ENCODE measurements around the gene FADS6. TPM values are rescaled to one million over a fixed set of nuclear protein-coding genes. Genes with fewer than 3 reads are reported as not detected.

The FADS6 gene
- total RNA-seq, 1 experiment from 2014 or later = not detected

DNA sequence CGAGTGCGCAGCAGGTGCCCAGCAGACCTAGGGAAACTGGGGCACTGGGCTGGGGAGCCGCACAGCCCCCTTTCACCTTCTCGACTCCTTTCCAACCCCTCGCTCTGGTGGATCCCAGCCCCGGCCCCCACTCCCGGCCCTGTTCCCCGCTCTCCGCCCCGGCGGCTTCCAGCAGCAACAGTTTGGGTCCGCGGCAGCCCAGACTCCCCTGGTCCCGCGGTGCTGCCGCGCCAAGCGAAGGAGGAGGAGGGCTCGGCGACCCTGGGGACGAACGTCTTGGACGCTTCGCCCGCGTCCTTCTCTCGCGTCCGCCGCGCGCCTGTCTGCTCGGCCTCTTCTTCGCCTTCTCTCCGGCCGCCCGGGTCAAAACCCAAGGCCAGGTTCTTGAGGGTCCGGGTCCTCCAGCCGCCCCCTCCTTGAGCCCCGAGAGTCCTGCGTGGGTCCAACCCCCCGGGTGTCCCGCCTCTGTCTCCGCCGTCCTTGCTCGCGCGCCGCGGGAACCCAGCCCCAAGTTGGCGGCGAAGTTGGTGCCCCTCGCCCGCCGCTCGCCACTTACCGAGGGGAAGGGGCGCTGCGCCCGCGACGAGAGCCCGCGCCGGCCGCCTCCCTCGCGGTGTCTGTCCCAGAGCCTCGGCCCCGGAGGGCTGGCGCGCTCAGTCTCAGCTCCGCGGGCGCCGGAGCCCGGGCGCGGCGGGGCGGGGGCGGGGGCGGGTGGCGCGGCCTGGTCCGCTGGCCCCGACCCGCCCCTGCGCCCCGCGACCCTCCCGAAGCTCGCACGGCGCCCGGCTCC lies 32.4 kb downstream of the FADS6 start:
- peaks cover 22% of the 10 kb centered on the region for H3K27me3 ChIP-seq
- no peak overlapping the region for H3K27ac ChIP-seq
- H3K9me3 ChIP-seq (replicated peaks) = no peaks in the 10 kb centered on the region
- H3K36me3 ChIP-seq = no peaks in the 10 kb centered on the region
- H3K4me3 ChIP-seq = no peak overlapping the region
- peaks cover 13% of the 10 kb centered on the region for H3K4me1 ChIP-seq
- no peak for DNase-seq

GRCh38 chr17:74860229-74860871 lies 33.1 kb downstream of the FADS6 start:
- DNase-seq = no peak
- H3K36me3 ChIP-seq = no peaks in the 10 kb centered on the region
- no peaks in the 10 kb centered on the region for H3K9me3 ChIP-seq (replicated peaks)
- peaks cover 13% of the 10 kb centered on the region for H3K4me1 ChIP-seq
- no peak overlapping the region for H3K4me3 ChIP-seq
- peaks cover 27% of the 10 kb centered on the region for H3K27me3 ChIP-seq
- H3K27ac ChIP-seq = no peak overlapping the region

- H3K27me3 ChIP-seq = peaks cover 30% of the 10 kb centered on the region
- no peak for DNase-seq
Observed at GRCh38 chr17:74859459-74860228, 33.8 kb downstream of the FADS6 start, which contains the start of gene GRIN2C. TSS of gene GRIN2C (minus strand) at chr17:74859885. CDS start at chr17:74855092, 4,793 bp downstream.

GRCh38 chr17:74858672-74859458 lies 34.6 kb downstream of the FADS6 start:
- Histone ChIP-seq H3K27ac (no peak overlapping the region), H3K9me3 (replicated peaks) (no peaks in the 10 kb centered on the region), H3K4me1 (peaks cover 13% of the 10 kb centered on the region), H3K36me3 (no peaks in the 10 kb centered on the region), H3K27me3 (peaks cover 30% of the 10 kb centered on the region), H3K4me3 (no peak overlapping the region)
- DNase-seq = no peak

More at GRCh38 chr17:74859459-74860228, 33.8 kb downstream of the FADS6 start, which contains the start of gene GRIN2C:
- Histone ChIP-seq H3K36me3 (no peaks in the 10 kb centered on the region), H3K9me3 (replicated peaks) (no peaks in the 10 kb centered on the region), H3K4me3 (no peak within 1 kb of the TSS), H3K27ac (no peak within 1 kb of the TSS), H3K4me1 (peaks cover 13% of the 10 kb centered on the region)

GRCh38 chr17:74857191-74857590 lies 36.2 kb downstream of the FADS6 start:
- H3K4me1 ChIP-seq = peaks cover 13% of the 10 kb centered on the region
- no peaks in the 10 kb centered on the region for H3K9me3 ChIP-seq (replicated peaks)
- DNase-seq = peak in 1 of 2 experiments; percentile 42
- H3K27me3 ChIP-seq = peaks cover 41% of the 10 kb centered on the region
- H3K27ac ChIP-seq = no peak overlapping the region
- H3K4me3 ChIP-seq = no peak overlapping the region
- no peaks in the 10 kb centered on the region for H3K36me3 ChIP-seq

DNA sequence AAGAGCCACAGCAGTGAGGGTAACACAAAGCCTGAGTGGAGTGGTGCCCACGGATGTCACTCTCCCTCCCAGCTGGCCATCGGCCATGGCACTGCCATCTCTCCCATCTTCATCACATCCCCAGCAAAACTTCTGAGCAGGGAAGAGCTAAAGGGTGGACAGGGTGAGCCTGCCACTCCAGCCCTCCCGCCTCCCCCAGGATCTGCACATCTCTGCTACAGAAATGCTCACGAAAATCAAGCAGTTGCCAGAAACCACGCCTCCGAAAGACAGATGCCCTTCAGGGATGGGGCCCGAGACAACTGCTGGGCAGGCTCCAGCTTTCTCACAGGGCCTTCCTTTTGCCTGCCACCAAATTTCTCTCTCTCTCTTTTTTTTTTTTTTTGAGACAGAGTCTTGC lies 37.3 kb downstream of the FADS6 start:
- peak; percentile 52 to 58 for DNase-seq
- no peak overlapping the region for H3K4me3 ChIP-seq
- no peaks in the 10 kb centered on the region for H3K9me3 ChIP-seq (replicated peaks)
- H3K27ac ChIP-seq = no peak overlapping the region
- peaks cover 41% of the 10 kb centered on the region for H3K27me3 ChIP-seq
- H3K36me3 ChIP-seq = no peaks in the 10 kb centered on the region
- H3K4me1 ChIP-seq = peaks cover 13% of the 10 kb centered on the region

- DNase-seq = no peak
- no peaks in the 10 kb centered on the region for H3K36me3 ChIP-seq
- H3K27ac ChIP-seq = no peak overlapping the region
- H3K27me3 ChIP-seq = peaks cover 39% of the 10 kb centered on the region
- no peak overlapping the region for H3K4me3 ChIP-seq
- H3K9me3 ChIP-seq (replicated peaks) = no peaks in the 10 kb centered on the region
- peaks cover 13% of the 10 kb centered on the region for H3K4me1 ChIP-seq
Observed at GRCh38 chr17:74855323-74855722, 38.1 kb downstream of the FADS6 start.

- Histone ChIP-seq H3K27ac (no peak overlapping the region), H3K4me3 (no peak overlapping the region), H3K27me3 (peaks cover 35% of the 10 kb centered on the region), H3K4me1 (peaks cover 13% of the 10 kb centered on the region), H3K36me3 (no peaks in the 10 kb centered on the region), H3K9me3 (replicated peaks) (no peaks in the 10 kb centered on the region)
- no peak for DNase-seq
Observed at GRCh38 chr17:74854792-74855191, 38.6 kb downstream of the FADS6 start.

DNA sequence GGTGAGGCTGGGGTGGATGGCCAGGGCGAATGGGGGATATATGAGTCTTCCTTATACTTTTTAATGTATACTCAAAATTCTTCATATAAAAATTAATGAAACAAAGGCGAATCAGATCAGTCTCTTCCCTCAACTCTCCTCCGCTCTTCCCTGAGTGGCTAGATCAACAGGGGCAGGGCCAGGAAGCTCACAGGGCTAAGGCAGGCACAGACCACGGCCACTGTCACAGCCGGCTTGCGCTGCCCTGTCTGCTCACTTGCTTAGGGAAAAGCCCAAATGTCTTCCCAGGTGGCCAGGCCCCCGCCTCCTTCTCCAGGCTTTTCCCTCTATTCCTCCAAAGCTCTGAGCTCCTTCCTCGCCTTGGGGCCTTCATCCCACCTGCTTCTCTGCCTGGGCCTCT lies 39.8 kb downstream of the FADS6 start:
- H3K27me3 ChIP-seq = peaks cover 26% of the 10 kb centered on the region
- H3K4me3 ChIP-seq = no peak overlapping the region
- no peak for DNase-seq

DNA sequence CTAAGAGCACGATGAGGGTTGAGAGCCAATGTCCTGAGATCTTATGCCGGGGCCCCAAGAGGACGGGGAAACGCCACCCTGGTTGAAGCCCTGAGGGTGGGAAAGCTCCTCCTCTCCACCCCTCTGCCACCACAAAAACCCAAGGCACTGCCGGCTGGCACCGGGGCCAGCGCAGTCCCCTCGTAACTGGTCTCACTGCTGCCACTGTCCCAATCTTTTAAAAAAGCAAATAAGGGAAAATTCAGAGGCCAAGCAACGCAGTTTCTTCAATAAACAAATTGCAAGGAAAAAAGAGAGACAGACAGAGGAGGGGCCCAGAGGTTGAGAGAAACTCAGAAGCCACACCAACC lies 40.4 kb downstream of the FADS6 start:
- Histone ChIP-seq H3K4me3 (no peak overlapping the region), H3K27me3 (peaks cover 25% of the 10 kb centered on the region), H3K4me1 (peaks cover 13% of the 10 kb centered on the region), H3K36me3 (no peaks in the 10 kb centered on the region), H3K27ac (no peak overlapping the region), H3K9me3 (replicated peaks) (no peaks in the 10 kb centered on the region)
- no peak for DNase-seq

More for the DNA sequence above, 39.8 kb downstream of the FADS6 start:
- H3K36me3 ChIP-seq = no peaks in the 10 kb centered on the region
- H3K27ac ChIP-seq = no peak overlapping the region
- H3K4me1 ChIP-seq = peaks cover 13% of the 10 kb centered on the region
- H3K9me3 ChIP-seq (replicated peaks) = no peaks in the 10 kb centered on the region

GRCh38 chr17:74852237-74853047 lies 41.0 kb downstream of the FADS6 start:
- Histone ChIP-seq H3K4me3 (no peak overlapping the region), H3K27me3 (peaks cover 19% of the 10 kb centered on the region), H3K36me3 (no peaks in the 10 kb centered on the region), H3K27ac (no peak overlapping the region), H3K4me1 (peaks cover 7% of the 10 kb centered on the region), H3K9me3 (replicated peaks) (no peaks in the 10 kb centered on the region)
- no peak for DNase-seq

- Histone ChIP-seq H3K4me1 (no peaks in the 10 kb centered on the region; the same call in 1 of the 2 replicates), H3K4me3 (no peak overlapping the region), H3K27ac (no peak overlapping the region), H3K36me3 (no peaks in the 10 kb centered on the region), H3K27me3 (peaks cover 19% of the 10 kb centered on the region), H3K9me3 (replicated peaks) (no peaks in the 10 kb centered on the region)
- no peak for DNase-seq
Observed at GRCh38 chr17:74851612-74852236, 41.7 kb downstream of the FADS6 start.

- H3K4me3 ChIP-seq = no peak overlapping the region
- no peaks in the 10 kb centered on the region for H3K36me3 ChIP-seq
- H3K9me3 ChIP-seq (replicated peaks) = no peaks in the 10 kb centered on the region
- H3K27me3 ChIP-seq = peaks cover 19% of the 10 kb centered on the region
- no peaks in the 10 kb centered on the region for H3K4me1 ChIP-seq
- no peak overlapping the region for H3K27ac ChIP-seq
- DNase-seq = no peak
Observed at GRCh38 chr17:74850914-74851313, 42.5 kb downstream of the FADS6 start.
